HCT116 (cell line): ENCODE results near the gene RIPK3. TPM values are rescaled to one million over a fixed set of nuclear protein-coding genes. Genes with fewer than 3 reads are reported as not detected.
A peak's percentile ranks its signal among the peaks of the same experiment; 100 is the strongest.
"Not testable (repeated sequence)": the region's sequence is repeated elsewhere in the genome, so short reads cannot be mapped to it uniquely, and the experiment has no call there.

Experiments
- ATAC-seq: fragments of 200-7000 bp; cut with Tn5 transposase; 2 replicates; pipeline ENCODE4 v1.9.1; 2020; ENCODE audit warnings: mild to moderate bottlenecking, moderate library complexity
- BruUV-seq: library from RNA; stranded (reverse); fragments of 400-500 nt; replicated peaks from 2 replicates; lab custom pipeline; 2021; lab: Mats Ljungman, UMichigan
- CTCF ChIA-PET: fragments of 300-600 bp; sonication (Branson Sonifier 250); formaldehyde crosslinking; loops from one replicate; lab custom pipeline; 2021; ENCODE audit warnings: antibody characterized with exemption; lab: Charles Lee
- POLR2A ChIA-PET: fragments of 300-600, 350-600 bp; sonication (Branson Sonifier 250); formaldehyde crosslinking; loops from one replicate; lab custom pipeline; 2021; ENCODE audit warnings: antibody characterized with exemption; lab: Charles Lee
- RAD21 ChIA-PET, 2 experiments: fragments of 300-600 bp; sonication (Branson Sonifier 250); formaldehyde crosslinking; loops; one replicate each; lab custom pipeline; 2023; ENCODE audit warnings: low total read pairs in 2 of 2; ENCODE audit not compliant: uncharacterized antibody in 2 of 2, unreplicated experiment in 2 of 2, low non-redundant PET in 1 of 2; lab: Charles Lee
- DNase-seq: peaks from one replicate; pipeline ENCODE4 v3.0.0-alpha.2; 2010; ENCODE audit warnings: low read depth, low spot score
- H2AFZ ChIP-seq: fragments of 200-600 bp; shearing (Covaris generic), sonication (generic); 2 replicates; pipeline ENCODE4 v1.6.1; 2017; ENCODE audit warnings: low read depth, mixed run types, mixed read lengths, antibody characterized with exemption, low read length; ENCODE audit not compliant: poor library complexity, severe bottlenecking
- H3K27ac ChIP-seq: 2 replicates; pipeline ENCODE4 v1.5.1; 2012; ENCODE audit warnings: low read depth, low read length
- H3K27me3 ChIP-seq: fragments of 200-600 bp; sonication (generic); 2 replicates; pipeline ENCODE4 v1.6.1; 2016; ENCODE audit warnings: mixed run types, low read length, mixed read lengths; ENCODE audit not compliant: insufficient read depth
- H3K36me3 ChIP-seq, 2 experiments: fragments of 200-500 bp in 1 of 2; fragments of 200-600 bp in 1 of 2; sonication (Bioruptor generic) in 1 of 2; sonication (generic) in 1 of 2; 2 replicates each; pipeline versions ENCODE4 v1.5.1 to v1.6.1; 2014 to 2016; ENCODE audit warnings: low read length in 2 of 2, inconsistent platforms in 1 of 2, mixed read lengths in 1 of 2, mixed run types in 1 of 2; ENCODE audit not compliant: insufficient read depth in 2 of 2, control insufficient read depth in 1 of 2
- H3K4me1 ChIP-seq, 2 experiments: fragments of 200-600 bp in 1 of 2; sonication (generic) in 1 of 2; 2 replicates each; pipeline versions ENCODE4 v1.5.1 to v1.6.1; 2012 to 2017; ENCODE audit warnings: low read length in 2 of 2, inconsistent platforms in 1 of 2, mild to moderate bottlenecking in 1 of 2, mixed read lengths in 1 of 2, mixed run types in 1 of 2, moderate library complexity in 1 of 2; ENCODE audit not compliant: insufficient read depth in 2 of 2, control insufficient read depth in 1 of 2
- H3K4me2 ChIP-seq: fragments of 200-600 bp; sonication (generic); 2 replicates; pipeline ENCODE4 v1.6.1; 2017; ENCODE audit warnings: mixed run types, low read length, mixed read lengths
- H3K4me3 ChIP-seq, 2 experiments: fragments of 200-600 bp in 1 of 2; sonication (generic) in 1 of 2; replicated peaks in 1 of 2; 2 replicates each; pipeline ENCODE4 v1.5.1; 2011 to 2016; ENCODE audit warnings: low read length in 2 of 2, control low read depth in 1 of 2, low read depth in 1 of 2, mild to moderate bottlenecking in 1 of 2, mixed read lengths in 1 of 2, mixed run types in 1 of 2
- H3K79me2 ChIP-seq: fragments of 200-600 bp; sonication (generic); 2 replicates; pipeline ENCODE4 v1.6.1; 2017; ENCODE audit warnings: mild to moderate bottlenecking, mixed run types, low read length, moderate library complexity, mixed read lengths; ENCODE audit not compliant: insufficient read depth
- H3K9ac ChIP-seq: fragments of 200-600 bp; sonication (generic); 2 replicates; pipeline ENCODE4 v1.6.1; 2016; ENCODE audit warnings: low read length, mixed read lengths
- H3K9me2 ChIP-seq: fragments of 200-600 bp; sonication (generic), shearing (Covaris generic); 2 replicates; pipeline ENCODE4 v1.6.1; 2017; ENCODE audit warnings: mixed run types, mild to moderate bottlenecking, moderate library complexity; ENCODE audit not compliant: insufficient read depth
- H3K9me3 ChIP-seq, 2 experiments: fragments of 200-500 bp in 1 of 2; fragments of 200-600 bp in 1 of 2; sonication (Bioruptor generic) in 1 of 2; sonication (generic) in 1 of 2; 2 replicates each; pipeline ENCODE4 v1.6.1; 2014 to 2017; ENCODE audit warnings: low read length in 2 of 2, mixed read lengths in 2 of 2, inconsistent platforms in 1 of 2, low read depth in 1 of 2, mild to moderate bottlenecking in 1 of 2, mixed run types in 1 of 2, moderate library complexity in 1 of 2; ENCODE audit not compliant: control insufficient read depth in 1 of 2, insufficient read depth in 1 of 2
- H4K20me1 ChIP-seq: fragments of 200-600 bp; sonication (generic), shearing (Covaris generic); 2 replicates; pipeline ENCODE4 v1.6.1; 2017; ENCODE audit warnings: mixed run types, mild to moderate bottlenecking, moderate library complexity; ENCODE audit not compliant: insufficient read depth
- CBX3 ChIP-seq: IDR thresholded peaks from 2 replicates; pipeline ENCODE4 v1.6.1; 2012; ENCODE audit warnings: low read depth
- CTCF ChIP-seq, 3 experiments: fragments of 200-600 bp in 1 of 3; sonication (generic) in 1 of 3; IDR thresholded peaks in 2 of 3; conservative IDR thresholded peaks in 1 of 3; 2 replicates each; pipeline ENCODE4 v1.5.1; 2012 to 2017; ENCODE audit warnings: low read depth in 2 of 3, low read length in 2 of 3, antibody characterized with exemption in 1 of 3, borderline replicate concordance in 1 of 3, control low read depth in 1 of 3, mild to moderate bottlenecking in 1 of 3, mixed read lengths in 1 of 3, mixed run types in 1 of 3, moderate library complexity in 1 of 3; ENCODE audit not compliant: insufficient read depth in 1 of 3
- EGR1 ChIP-seq: IDR thresholded peaks from 2 replicates; pipeline ENCODE4 v1.6.1; 2012; ENCODE audit warnings: low read depth
- FOSL1 ChIP-seq: IDR thresholded peaks from 2 replicates; pipeline ENCODE4 v1.6.1; 2012; ENCODE audit warnings: low read depth
- JUND ChIP-seq: IDR thresholded peaks from 2 replicates; pipeline ENCODE4 v1.6.1; 2012
- POLR2A ChIP-seq: IDR thresholded peaks from 2 replicates; pipeline ENCODE4 v1.7.0; 2011; ENCODE audit warnings: borderline replicate concordance; ENCODE audit not compliant: insufficient read depth, insufficient read length; ENCODE audit errors: extremely low read depth
- POLR2AphosphoS5 ChIP-seq: IDR thresholded peaks from 2 replicates; pipeline ENCODE4 v1.6.1; 2011; ENCODE audit warnings: mild to moderate bottlenecking, low read depth, low read length, moderate library complexity
- RAD21 ChIP-seq: IDR thresholded peaks from 2 replicates; pipeline ENCODE4 v1.6.1; 2012; ENCODE audit warnings: low read depth, mild to moderate bottlenecking
- SIN3A ChIP-seq: IDR thresholded peaks from 2 replicates; pipeline ENCODE4 v1.6.1; 2012; ENCODE audit warnings: low read depth
- TCF7L2 ChIP-seq: IDR thresholded peaks from 2 replicates; pipeline ENCODE4 v1.7.0; 2011; ENCODE audit warnings: borderline replicate concordance, inconsistent platforms; ENCODE audit not compliant: insufficient read depth, insufficient read length; ENCODE audit errors: extremely low read depth
- ZBTB33 ChIP-seq: IDR thresholded peaks from 2 replicates; pipeline ENCODE4 v1.6.1; 2011; ENCODE audit warnings: mild to moderate bottlenecking, low read length, moderate library complexity; ENCODE audit not compliant: insufficient replicate concordance; ENCODE audit errors: extremely low read depth
- ZNF274 ChIP-seq: fragments of 200-500 bp; sonication (Bioruptor generic); IDR thresholded peaks from 2 replicates; pipeline ENCODE4 v1.6.1; 2014; ENCODE audit warnings: mild to moderate bottlenecking, low read depth, low read length, inconsistent platforms
- intact Hi-C: fragments of 100-400 bp; cut with micrococcal nuclease; formaldehyde crosslinking; loops from 2 replicates; pipeline ENCODE4 v1.10.0; 2022
- total RNA-seq: library from RNA; stranded (reverse); gene quantifications from one replicate; pipeline ENCODE4 v1.2.1, GENCODE V29; 2021; ENCODE audit not compliant: unreplicated experiment

Gene RIPK3
- total RNA-seq, 1 experiment from 2014 or later, result not detected

DNA sequence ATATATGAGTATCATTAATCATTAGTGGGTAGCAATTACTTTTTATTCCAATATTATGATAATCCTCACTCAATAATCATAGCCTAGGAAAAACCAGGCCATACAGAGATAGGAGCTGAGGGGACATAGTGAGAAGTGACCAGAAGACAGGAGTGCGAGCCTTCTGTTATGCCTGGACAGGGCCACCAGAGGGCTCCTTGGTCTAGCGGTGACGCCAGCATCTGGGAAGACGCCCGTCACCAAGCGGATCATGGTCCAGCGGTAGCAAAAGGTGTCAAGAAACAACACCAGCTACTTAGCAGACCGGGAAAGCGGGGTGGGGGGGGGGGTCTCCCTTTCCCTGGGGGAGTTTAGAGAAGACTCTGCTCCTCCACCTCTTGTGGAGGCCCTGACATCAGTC lies 11.9 kb downstream of the RIPK3 start:
- POLR2A ChIA-PET, ATAC-seq, H3K4me1 ChIP-seq, H3K4me3 ChIP-seq, BruUV-seq, H3K9me2 ChIP-seq, intact Hi-C loops, H4K20me1 ChIP-seq, H2AFZ ChIP-seq, DNase-seq, H3K27me3 ChIP-seq, H3K36me3 ChIP-seq, H3K79me2 ChIP-seq, H3K9me3 ChIP-seq, H3K9ac ChIP-seq, H3K4me2 ChIP-seq, H3K27ac ChIP-seq: not testable (repeated sequence)
- ChIA-PET CTCF (interaction anchor here (0.7 to 4.3 kb wide), 4 partner anchors 20 to 114 kb away, joined by 4 to 28 read pairs (median 11); no protein-coding TSS in a partner anchor), RAD21 (interaction anchor here (0.6 to 1.2 kb wide), 2 partner anchors 104 to 270 kb away, joined by 3 read pairs; no protein-coding TSS in a partner anchor)
- TF ChIP-seq RAD21, result peak; percentile 57
- peak; percentile 37 to 39 (median 38); a peak in 5 of 6 replicates for TF ChIP-seq CTCF (IDR thresholded peaks at IDR 0.05 in 2 of 3, conservative IDR thresholded peaks at IDR 0.05 in 1 of 3; ENCODE audit: borderline replicate concordance in 1 of 3, insufficient read depth in 1 of 3, low read depth in 2 of 3, low read length in 2 of 3)

GRCh38 chr14:24327303-24327702 lies 12.5 kb downstream of the RIPK3 start:
- no peaks in the 10 kb centered on the region for H3K9me3 ChIP-seq
- no peaks in the 10 kb centered on the region for H3K9me2 ChIP-seq
- no peak overlapping the region for H3K4me3 ChIP-seq
- H3K27me3 ChIP-seq, result no peaks in the 10 kb centered on the region
- H4K20me1 ChIP-seq, result no peaks in the 10 kb centered on the region
- ChIA-PET RAD21 (interaction anchor here in 1 of 2 experiments (1.2 kb wide), 1 partner anchor 104 kb away, joined by 3 read pairs; no protein-coding TSS in a partner anchor), POLR2A (interaction anchor here (0.7 to 0.9 kb wide), 2 partner anchors 99 to 104 kb away, joined by 3 to 5 read pairs; no protein-coding TSS in a partner anchor), CTCF (interaction anchor here (1.0 to 4.3 kb wide), 4 partner anchors 19 to 109 kb away, joined by 4 to 28 read pairs (median 11); partner anchors contain the start of gene TINF2)
- H3K36me3 ChIP-seq, result no peaks in the 10 kb centered on the region
- no peak overlapping the region for H2AFZ ChIP-seq
- H3K27ac ChIP-seq, result no peak overlapping the region
- intact Hi-C loops, result no loop called here
- BruUV-seq, result no TSS peak
- DNase-seq (no peak), ATAC-seq (no peak)
- H3K9ac ChIP-seq, result no peak overlapping the region
- no peak overlapping the region for H3K4me2 ChIP-seq
- H3K79me2 ChIP-seq, result no peaks in the 10 kb centered on the region
- H3K4me1 ChIP-seq, result no peaks in the 10 kb centered on the region
- TF ChIP-seq POLR2AphosphoS5 (no peak), RAD21 (no peak), ZBTB33 (no peak), FOSL1 (no peak), TCF7L2 (no peak), CBX3 (no peak), ZNF274 (no peak), CTCF (IDR thresholded peaks at IDR 0.05 in 2 of 3, conservative IDR thresholded peaks at IDR 0.05 in 1 of 3; ENCODE audit: borderline replicate concordance in 1 of 3, insufficient read depth in 1 of 3, low read depth in 2 of 3, low read length in 2 of 3) (no peak), POLR2A (no peak), EGR1 (no peak), SIN3A (no peak), JUND (no peak)
